ENCODE measurements around the gene NLK.
"Not testable (repeated sequence)": the region's sequence is repeated elsewhere in the genome, so short reads cannot be mapped to it uniquely, and the experiment has no call there.

Gene NLK

GRCh38 chr17:28147017-28147416 is 104.5 kb downstream of the NLK start:
- no peak for DNase-seq (ENCODE audit: low read depth in 2 of 3, low spot score in 2 of 3)

GRCh38 chr17:28151001-28151400 is 108.5 kb downstream of the NLK start:
- no peak for DNase-seq (ENCODE audit: low read depth in 2 of 3, low spot score in 2 of 3)

- DNase-seq (ENCODE audit: low read depth in 2 of 3, low spot score in 2 of 3): no peak
Measured at GRCh38 chr17:28154214-28154613, 111.7 kb downstream of the NLK start.

- DNase-seq (ENCODE audit: low read depth in 2 of 3, low spot score in 2 of 3): not testable (repeated sequence)
Measured at GRCh38 chr17:28155405-28155804, 112.9 kb downstream of the NLK start.

- no peak for DNase-seq (ENCODE audit: low read depth in 2 of 3, low spot score in 2 of 3)
Measured at GRCh38 chr17:28159004-28159403, 116.5 kb downstream of the NLK start.

- DNase-seq (ENCODE audit: low read depth in 2 of 3, low spot score in 2 of 3): no peak
Measured at GRCh38 chr17:28159924-28160323, 117.4 kb downstream of the NLK start.

GRCh38 chr17:28160610-28161009 is 118.1 kb downstream of the NLK start:
- DNase-seq (ENCODE audit: low read depth in 2 of 3, low spot score in 2 of 3): no peak

- DNase-seq (ENCODE audit: low read depth in 2 of 3, low spot score in 2 of 3): no peak
Measured at GRCh38 chr17:28161311-28161710, 118.8 kb downstream of the NLK start.

GRCh38 chr17:28166478-28166877 is 124.0 kb downstream of the NLK start:
- DNase-seq (ENCODE audit: low read depth in 2 of 3, low spot score in 2 of 3): no peak

GRCh38 chr17:28169621-28170349 is 127.3 kb downstream of the NLK start:
- no peak for DNase-seq (ENCODE audit: low read depth in 2 of 3, low spot score in 2 of 3)

GRCh38 chr17:28170771-28171170 is 128.3 kb downstream of the NLK start:
- no peak for DNase-seq (ENCODE audit: low read depth in 2 of 3, low spot score in 2 of 3)

- DNase-seq (ENCODE audit: low read depth in 2 of 3, low spot score in 2 of 3): no peak
Measured at GRCh38 chr17:28173031-28173561, 130.6 kb downstream of the NLK start.

GRCh38 chr17:28173801-28174200 is 131.3 kb downstream of the NLK start:
- no peak for DNase-seq (ENCODE audit: low read depth in 2 of 3, low spot score in 2 of 3)

GRCh38 chr17:28174352-28175046 is 132.0 kb downstream of the NLK start:
- DNase-seq (ENCODE audit: low read depth in 2 of 3, low spot score in 2 of 3): no peak

GRCh38 chr17:28177351-28177750 is 134.9 kb downstream of the NLK start:
- no peak for DNase-seq (ENCODE audit: low read depth in 2 of 3, low spot score in 2 of 3)

- DNase-seq (ENCODE audit: low read depth in 2 of 3, low spot score in 2 of 3): no peak
Measured at GRCh38 chr17:28178800-28179199, 136.3 kb downstream of the NLK start.

GRCh38 chr17:28180449-28180848 is 138.0 kb downstream of the NLK start:
- DNase-seq (ENCODE audit: low read depth in 2 of 3, low spot score in 2 of 3): no peak

GRCh38 chr17:28181568-28181967 is 139.1 kb downstream of the NLK start:
- DNase-seq (ENCODE audit: low read depth in 2 of 3, low spot score in 2 of 3): no peak

GRCh38 chr17:28182559-28182958 is 140.1 kb downstream of the NLK start:
- no peak for DNase-seq (ENCODE audit: low read depth in 2 of 3, low spot score in 2 of 3)

- no peak for DNase-seq (ENCODE audit: low read depth in 2 of 3, low spot score in 2 of 3)
Measured at GRCh38 chr17:28185658-28186057, 143.2 kb downstream of the NLK start.

GRCh38 chr17:28186472-28186871 is 144.0 kb downstream of the NLK start:
- DNase-seq (ENCODE audit: low read depth in 2 of 3, low spot score in 2 of 3): not testable (repeated sequence)

GRCh38 chr17:28187931-28188330 is 145.5 kb downstream of the NLK start:
- DNase-seq (ENCODE audit: low read depth in 2 of 3, low spot score in 2 of 3): no peak
